K562 (cell line): ENCODE results near the gene IGFBPL1. TPM values are rescaled to one million over a fixed set of nuclear protein-coding genes. Genes with fewer than 3 reads are reported as not detected.

Source experiments
- ATAC-seq: fragments of 200-7000 bp; cut with Tn5 transposase; 3 replicates; pipeline ENCODE4 v1.9.1; 2020; ENCODE audit warnings: moderate library complexity
- BruUV-seq: library from RNA; stranded (reverse); fragments of 400-500 nt; replicated peaks from 2 replicates; lab custom pipeline; 2021; lab: Mats Ljungman, UMichigan
- CTCF ChIA-PET: fragments of 300-600 bp; formaldehyde crosslinking; extraction: SDS; loops from one replicate; lab custom pipeline; 2021; ENCODE audit warnings: low intra/inter-chr PET ratio; lab: Yijun Ruan, JAX
- POLR2A ChIA-PET: fragments of 300-600, 350-650 bp; sonication (Branson Sonifier 250); formaldehyde crosslinking; extraction: SDS; loops from one replicate; lab custom pipeline; 2021; ENCODE audit warnings: antibody characterized with exemption, inconsistent platforms; lab: Yijun Ruan, JAX
- DNase-seq, 4 experiments: peaks; one replicate each; pipeline versions ENCODE4 v3.0.0 to v3.0.0-alpha.2; 2011 to 2018; ENCODE audit warnings: low spot score in 3 of 4, mixed read lengths in 3 of 4; ENCODE audit errors: extremely low read depth in 1 of 4
- FAIRE-seq: peaks from 2 replicates; lab custom pipeline; 2011; peaks lifted over from hg19 to GRCh38; lab: Jason Lieb, UNC
- H2AFZ ChIP-seq: 2 replicates; pipeline ENCODE4 v1.6.0; 2011; ENCODE audit warnings: low read depth, low read length, control low read depth, inconsistent platforms
- H3K27ac ChIP-seq: fragments of 200-600 bp; 3 replicates; pipeline ENCODE4 v1.8.0; 2011; ENCODE audit warnings: low read depth, mild to moderate bottlenecking, control low read depth, inconsistent platforms, low read length, moderate library complexity, mixed read lengths; ENCODE audit errors: extremely low read depth
- H3K27me3 ChIP-seq, 2 experiments: fragments of 300-600 bp in 1 of 2; 2 replicates in 1 of 2; 3 replicates in 1 of 2; pipeline versions ENCODE4 v1.6.0 to v1.8.0; 2011; ENCODE audit warnings: inconsistent platforms in 2 of 2, low read length in 2 of 2, mild to moderate bottlenecking in 1 of 2, mixed read lengths in 1 of 2, moderate library complexity in 1 of 2; ENCODE audit not compliant: control insufficient read depth in 2 of 2, insufficient read depth in 2 of 2
- H3K36me3 ChIP-seq: fragments of 300-600 bp; 3 replicates; pipeline ENCODE4 v1.8.0; 2011; ENCODE audit warnings: mild to moderate bottlenecking, low read length, inconsistent platforms; ENCODE audit not compliant: control insufficient read depth, insufficient read depth
- H3K4me1 ChIP-seq, 2 experiments: fragments of 200-600 bp in 1 of 2; replicated peaks in 1 of 2; 2 replicates in 1 of 2; 3 replicates in 1 of 2; pipeline versions ENCODE4 v1.5.1 to v1.8.0; 2011; ENCODE audit warnings: inconsistent platforms in 2 of 2, low read length in 2 of 2, mild to moderate bottlenecking in 1 of 2, mixed read lengths in 1 of 2, moderate library complexity in 1 of 2; ENCODE audit not compliant: control insufficient read depth in 2 of 2, insufficient read depth in 2 of 2
- H3K4me2 ChIP-seq: 2 replicates; pipeline ENCODE4 v1.6.1; 2011; ENCODE audit warnings: low read length, control low read depth, inconsistent platforms, mixed read lengths; ENCODE audit not compliant: insufficient read depth
- H3K4me3 ChIP-seq: fragments of 200-600 bp; sonication (generic), shearing (Covaris generic); 2 replicates; pipeline ENCODE4 v1.5.1; 2016; ENCODE audit warnings: control low read depth, inconsistent platforms
- H3K79me2 ChIP-seq: fragments of 200-600 bp; 3 replicates; pipeline ENCODE4 v1.8.0; 2011; ENCODE audit warnings: low read length, inconsistent platforms; ENCODE audit not compliant: control insufficient read depth, insufficient read depth
- H3K9ac ChIP-seq, 2 experiments: 2 replicates each; pipeline versions ENCODE4 v1.6.0 to v1.6.1; 2011; ENCODE audit warnings: low read depth in 2 of 2, low read length in 2 of 2, control low read depth in 1 of 2, inconsistent platforms in 1 of 2, mild to moderate bottlenecking in 1 of 2, mixed read lengths in 1 of 2; ENCODE audit not compliant: insufficient read depth in 1 of 2
- H3K9me1 ChIP-seq: one replicate; pipeline ENCODE4 v1.6.0; 2011; ENCODE audit warnings: inconsistent platforms, mild to moderate bottlenecking, low read length, moderate library complexity; ENCODE audit not compliant: control insufficient read depth, insufficient read depth
- H3K9me3 ChIP-seq: replicated peaks from 2 replicates; pipeline ENCODE4 v1.5.1; 2011; ENCODE audit warnings: low read depth, low read length, inconsistent platforms; ENCODE audit not compliant: control insufficient read depth, insufficient read depth
- H4K20me1 ChIP-seq: replicated peaks from 2 replicates; pipeline ENCODE4 v1.6.1; 2011; ENCODE audit warnings: low read length, inconsistent platforms, mixed read lengths; ENCODE audit not compliant: control insufficient read depth, insufficient read depth
- LEF1 ChIP-seq: fragments of 450-650 bp; IDR thresholded peaks from 2 replicates; pipeline ENCODE4 v1.6.1; 2016; ENCODE audit warnings: mild to moderate bottlenecking
- NCOA6 ChIP-seq: fragments of 450-650 bp; IDR thresholded peaks from 2 replicates; pipeline ENCODE4 v1.6.1; 2017; ENCODE audit warnings: mild to moderate bottlenecking
- NFIX ChIP-seq: fragments of 250-450 bp; sonication (Bioruptor Pico); IDR thresholded peaks from 2 replicates; pipeline ENCODE4 v1.4.0; 2020; ENCODE audit warnings: low read depth, mild to moderate bottlenecking, moderate library complexity
- PML ChIP-seq: IDR thresholded peaks from 2 replicates; pipeline ENCODE4 v1.6.1; 2012; ENCODE audit warnings: low read length, inconsistent platforms
- PRDM10 ChIP-seq: fragments of 450-650 bp; IDR thresholded peaks from 2 replicates; pipeline ENCODE4 v1.6.1; 2018; ENCODE audit not compliant: partially characterized antibody
- RBM25 ChIP-seq: fragments of 200-400 bp; formaldehyde crosslinking; IDR thresholded peaks from 2 replicates; pipeline ENCODE4 v1.6.1; 2018; ENCODE audit warnings: low read length, low read depth, moderate library complexity; ENCODE audit not compliant: severe bottlenecking
- RUNX1 ChIP-seq: sonication (generic); IDR thresholded peaks from 2 replicates; pipeline ENCODE4 v1.6.1; 2016; ENCODE audit warnings: antibody characterized with exemption, low read depth
- ZNF41 ChIP-seq: fragments of 250-450 bp; sonication (Bioruptor Pico); conservative IDR thresholded peaks from 2 replicates; pipeline ENCODE4 v1.4.0; 2020; ENCODE audit warnings: mild to moderate bottlenecking
- WGBS: fragments of 100-300 bp; shearing (Covaris generic); methylation state at CpG from one replicate; pipeline ENCODE4 v1.1.6; 2016; ENCODE audit warnings: low coverage, mixed read lengths; ENCODE audit not compliant: insufficient coverage; ENCODE audit errors: missing lambda C conversion rate; 5-methylcytosine and 5-hydroxymethylcytosine counted together
- in situ Hi-C: fragments of 300-500 bp; cut with MboI; formaldehyde crosslinking; loops from 4 replicates; pipeline ENCODE4 v1.15.0; 2018; ENCODE audit warnings: inconsistent platforms, mixed read lengths
- intact Hi-C: fragments of 100-400 bp; cut with micrococcal nuclease; formaldehyde crosslinking; loops from 2 replicates; pipeline ENCODE4 v1.14.2; 2022
- polyA plus RNA-seq, 8 experiments: library from polyadenylated mRNA; depleted of rRNA in 4 of 8; stranded (reverse) in 5 of 8; unstranded in 3 of 8; fragments of >200 nt; fragmentation: Nextera tagmentation in 2 of 8; fragmentation: Illumina TruSeq in 1 of 8; extraction: Ambion mirVana in 2 of 8; extraction: Trizol in 1 of 8; gene quantifications; 2 replicates each; pipeline versions ENCODE4 v1.2.1 to v1.2.3, GENCODE V29; 2011 to 2014; ENCODE audit warnings: inconsistent platforms in 1 of 8, missing spikeins in 1 of 8
- total RNA-seq, 7 experiments: library from RNA; depleted of rRNA in 6 of 7; stranded (reverse); fragments of >200 nt in 6 of 7; fragmentation: Illumina TruSeq in 2 of 7; extraction: Trizol in 2 of 7; gene quantifications; 2 replicates each; pipeline versions ENCODE4 v1.2.1 to v1.2.3, GENCODE V29; 2011 to 2021; ENCODE audit warnings: low replicate concordance in 1 of 7
- TF ChIP-seq, protein P1 (sequence below): IDR thresholded peaks from 2 replicates; pipeline ENCODE4 v1.6.1; 2012; ENCODE audit warnings: low read depth, low read length, improper control_type of control experiment, borderline replicate concordance

IGFBPL1 gene
- total and polyA plus RNA-seq, 9 of the 15 experiments (the other 6 are each of a cell fraction or from before 2014, with no cell fraction given): not detected

- ATAC-seq: no peak
- no peak overlapping the region for H3K4me2 ChIP-seq
- in situ Hi-C loops: no loop called here
- H3K4me1 ChIP-seq: no peaks in the 10 kb centered on the region
- no peak overlapping the region for H3K27ac ChIP-seq
- WGBS: 0% methylated on average over 8 of the region's 8 CpGs
- ChIA-PET POLR2A (interaction anchor here (1.0 kb wide), 1 partner anchor 9 kb away, joined by 3 read pairs; no protein-coding TSS in a partner anchor), CTCF (no interaction called here)
- intact Hi-C loops: no loop called here
- no peak overlapping the region for H3K4me3 ChIP-seq
- no peaks in the 10 kb centered on the region for H3K9me1 ChIP-seq
- H3K36me3 ChIP-seq: no peaks in the 10 kb centered on the region
- peaks cover 0 to 30% of the 10 kb centered on the region in 2 experiments; a peak in 3 of 5 replicates for H3K27me3 ChIP-seq
- BruUV-seq: no TSS peak
- H3K79me2 ChIP-seq: no peaks in the 10 kb centered on the region
- H4K20me1 ChIP-seq: 0 out of 2 replicates have a peak, but pooled peaks cover 2% of the 10 kb centered on the region
- no peak overlapping the region for H3K9ac ChIP-seq
- no peak for FAIRE-seq
- H2AFZ ChIP-seq: no peak overlapping the region
- DNase-seq: no peak
- TF ChIP-seq NFIX: no peak
- TF ChIP-seq PML: no peak
- no peak for TF ChIP-seq LEF1
- peak; percentile 72 for TF ChIP-seq RBM25
- H3K9me3 ChIP-seq: no peaks in the 10 kb centered on the region
Measured at GRCh38 chr9:38441347-38442085, 17.3 kb upstream of the IGFBPL1 start.

GRCh38 chr9:38440516-38440915 lies 16.3 kb upstream of the IGFBPL1 start:
- no TSS peak for BruUV-seq
- Histone ChIP-seq H3K27me3 (peaks cover 0 to 33% of the 10 kb centered on the region in 2 experiments; a peak in 3 of 5 replicates), H3K4me3 (no peak overlapping the region), H3K9ac (no peak overlapping the region), H3K9me3 (no peaks in the 10 kb centered on the region), H2AFZ (no peak overlapping the region), H3K9me1 (no peaks in the 10 kb centered on the region)
- in situ Hi-C loops (no loop called here), intact Hi-C loops (no loop called here)
- no peak for DNase-seq
- POLR2A ChIA-PET: no interaction called here
- no peak for TF ChIP-seq RUNX1
- TF ChIP-seq, protein P1, sequence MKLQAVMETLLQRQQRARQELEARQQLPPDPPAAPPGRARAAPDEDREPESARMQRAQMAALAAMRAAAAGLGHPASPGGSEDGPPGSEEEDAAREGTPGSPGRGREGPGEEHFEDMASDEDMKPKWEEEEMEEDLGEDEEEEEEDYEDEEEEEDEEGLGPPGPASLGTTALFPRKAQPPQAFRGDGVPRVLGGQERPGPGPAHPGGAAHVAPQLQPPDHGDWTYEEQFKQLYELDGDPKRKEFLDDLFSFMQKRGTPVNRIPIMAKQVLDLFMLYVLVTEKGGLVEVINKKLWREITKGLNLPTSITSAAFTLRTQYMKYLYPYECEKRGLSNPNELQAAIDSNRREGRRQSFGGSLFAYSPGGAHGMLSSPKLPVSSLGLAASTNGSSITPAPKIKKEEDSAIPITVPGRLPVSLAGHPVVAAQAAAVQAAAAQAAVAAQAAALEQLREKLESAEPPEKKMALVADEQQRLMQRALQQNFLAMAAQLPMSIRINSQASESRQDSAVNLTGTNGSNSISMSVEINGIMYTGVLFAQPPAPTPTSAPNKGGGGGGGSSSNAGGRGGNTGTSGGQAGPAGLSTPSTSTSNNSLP: no peak
- TF ChIP-seq NCOA6: no peak
- no peak for TF ChIP-seq ZNF41 (CRISPR knock-in tag)
- TF ChIP-seq PRDM10: no peak
- TF ChIP-seq, all 486 proteins: peak for 0
- Histone ChIP-seq H3K4me1 (no peaks in the 10 kb centered on the region), H4K20me1 (0 out of 2 replicates have a peak, but pooled peaks cover 2% of the 10 kb centered on the region), H3K36me3 (no peaks in the 10 kb centered on the region), H3K4me2 (no peak overlapping the region), H3K79me2 (no peaks in the 10 kb centered on the region), H3K27ac (no peak overlapping the region)
- CTCF ChIA-PET: no interaction called here
- 17% methylated on average over 1 of the region's 3 CpGs for WGBS
- FAIRE-seq: no peak
- ATAC-seq: no peak
